ENCODE data around the gene LAMB3.
A peak's percentile ranks its signal among the peaks of the same experiment; 100 is the strongest.

The LAMB3 gene

DNA sequence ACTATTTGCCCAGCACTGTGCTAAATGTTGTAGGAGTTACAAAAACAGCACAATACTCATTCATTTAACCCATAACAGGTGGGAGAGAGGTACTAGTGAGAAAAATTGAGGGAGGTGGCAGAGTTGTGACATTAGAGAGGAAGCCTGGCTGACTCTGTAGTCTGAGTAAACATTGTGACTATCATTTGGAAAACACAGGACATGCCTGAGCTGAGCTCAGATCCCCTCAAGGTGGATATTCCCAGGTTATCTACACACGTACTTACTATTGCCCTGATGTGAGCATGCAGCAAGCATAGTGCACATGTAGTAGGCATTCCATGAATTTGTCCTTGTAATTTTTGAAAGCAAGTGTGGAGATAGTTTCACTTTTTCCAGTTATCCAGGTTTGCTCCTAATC lies 57.8 kb downstream of the LAMB3 start:
- no peak for DNase-seq

DNA sequence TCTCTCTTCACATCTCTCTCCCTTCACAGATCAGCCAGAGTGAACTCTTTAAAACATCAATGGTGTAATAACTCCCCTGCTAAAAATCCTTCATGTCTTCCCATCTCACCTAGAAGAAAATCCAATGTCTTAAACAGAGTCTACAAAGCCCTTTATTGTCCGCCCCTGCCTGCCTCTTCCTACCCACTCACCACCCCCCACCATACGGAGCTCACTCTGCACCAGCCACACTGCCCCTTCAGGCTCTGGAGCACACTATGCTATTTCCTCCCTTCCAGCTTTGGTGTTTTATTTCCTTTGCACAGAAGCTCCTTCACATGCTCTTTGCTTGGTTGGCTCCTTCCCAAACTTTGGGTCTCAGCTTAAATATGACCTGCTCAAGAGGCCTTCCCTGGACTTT lies 58.5 kb downstream of the LAMB3 start:
- DNase-seq: no peak

DNA sequence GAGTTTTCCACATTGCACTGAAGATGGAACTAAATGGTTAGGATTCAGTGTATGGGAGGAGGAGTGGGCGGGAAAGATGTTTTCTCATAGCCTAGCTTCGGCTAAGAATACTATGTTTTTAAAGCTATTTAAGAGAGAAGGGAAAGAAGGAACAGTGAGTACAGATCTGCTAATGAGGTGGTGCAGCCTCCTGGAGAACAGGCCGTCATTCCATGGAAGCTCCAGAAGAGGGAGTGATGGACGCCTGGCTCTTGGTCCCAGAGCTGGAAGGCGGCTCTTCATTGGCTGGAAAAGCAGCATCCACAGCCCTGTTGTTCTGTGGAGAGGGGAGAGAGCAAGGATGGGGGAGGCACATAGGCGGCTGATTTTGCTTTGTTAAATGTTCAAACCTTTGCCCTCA lies 61.8 kb downstream of the LAMB3 start:
- no peak for DNase-seq

DNA sequence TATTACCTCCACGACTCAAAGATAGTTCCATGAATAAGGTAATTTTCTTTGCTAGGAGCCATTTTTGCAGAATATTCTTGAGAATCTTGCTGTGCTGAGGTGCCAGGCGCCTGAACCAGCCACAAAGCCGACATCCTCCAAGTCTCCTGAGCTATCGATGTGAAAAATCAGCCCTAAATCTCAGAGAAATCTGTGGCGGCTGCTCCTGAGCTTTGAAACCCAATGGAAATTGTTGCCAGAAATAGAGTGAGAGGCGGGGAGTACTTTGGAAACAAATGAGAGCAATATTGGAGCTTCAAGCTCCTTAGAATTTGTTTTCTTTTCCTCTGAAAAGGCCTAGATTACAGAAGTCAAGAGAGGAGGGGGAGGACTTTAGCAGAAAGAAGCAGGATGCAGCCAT lies 62.4 kb downstream of the LAMB3 start:
- no peak for DNase-seq

DNA sequence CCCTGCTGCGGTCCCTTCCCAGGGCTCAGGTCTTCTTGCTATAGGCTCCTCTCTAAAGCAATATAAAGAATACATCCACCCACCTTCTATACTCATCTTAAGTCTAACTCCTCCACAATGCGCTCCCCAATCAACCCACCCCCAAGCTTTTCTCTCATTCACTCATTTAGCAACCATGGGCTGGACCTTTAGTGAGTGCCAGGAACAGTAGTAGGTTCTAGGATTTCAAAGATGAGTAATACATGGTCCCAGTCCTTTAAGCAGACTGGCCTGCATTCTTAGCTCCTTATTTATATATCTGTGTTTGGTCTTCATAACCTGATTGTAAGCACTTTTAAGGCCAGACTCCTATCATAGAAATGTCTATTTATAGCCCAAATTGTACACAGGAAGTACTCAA lies 62.8 kb downstream of the LAMB3 start:
- no peak for DNase-seq

DNA sequence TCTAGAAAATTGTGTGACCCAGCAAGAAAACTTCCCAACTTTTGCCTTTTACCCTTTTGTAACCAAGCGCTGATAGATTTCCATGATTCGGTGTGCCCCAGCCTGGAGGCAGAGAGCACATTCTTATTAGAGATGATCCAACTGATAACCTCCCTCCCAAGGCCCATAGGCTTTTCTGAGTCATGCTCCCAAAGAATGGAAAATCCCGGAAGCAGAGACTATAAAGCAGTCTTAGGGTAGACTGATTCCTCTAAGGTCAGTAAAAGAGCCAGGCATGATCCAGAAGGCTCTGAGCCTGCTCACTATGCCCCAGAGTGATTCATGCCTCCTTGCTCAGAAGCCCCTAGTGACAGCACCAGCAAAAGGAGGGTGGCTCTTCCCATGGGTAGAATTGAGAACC lies 64.4 kb downstream of the LAMB3 start:
- DNase-seq: no peak

DNA sequence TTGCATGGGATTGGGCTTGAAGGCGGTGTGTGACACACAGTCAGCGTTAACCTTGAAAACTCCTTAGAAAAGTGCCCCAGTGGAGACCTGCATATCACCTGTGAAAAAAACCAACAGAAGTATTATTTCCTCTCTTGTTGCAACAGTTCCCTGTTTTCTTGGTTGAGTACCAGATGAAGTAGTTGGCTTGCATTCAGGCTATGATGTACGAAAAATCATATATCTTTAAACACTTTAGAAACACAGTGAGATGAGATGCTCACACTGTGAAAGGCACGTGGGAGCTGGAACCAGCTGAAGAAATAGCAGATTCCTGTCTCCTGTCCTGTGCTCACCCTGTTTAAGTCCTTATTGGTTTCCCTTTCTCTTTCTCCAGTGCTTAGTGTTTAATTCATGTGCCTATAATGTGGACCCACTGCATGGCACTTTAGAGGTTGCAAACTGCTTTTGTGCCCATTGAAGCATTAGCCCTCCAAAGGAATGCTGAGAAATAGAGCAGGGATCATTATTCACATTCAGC lies 65.9 kb downstream of the LAMB3 start:
- DNase-seq: no peak

DNA sequence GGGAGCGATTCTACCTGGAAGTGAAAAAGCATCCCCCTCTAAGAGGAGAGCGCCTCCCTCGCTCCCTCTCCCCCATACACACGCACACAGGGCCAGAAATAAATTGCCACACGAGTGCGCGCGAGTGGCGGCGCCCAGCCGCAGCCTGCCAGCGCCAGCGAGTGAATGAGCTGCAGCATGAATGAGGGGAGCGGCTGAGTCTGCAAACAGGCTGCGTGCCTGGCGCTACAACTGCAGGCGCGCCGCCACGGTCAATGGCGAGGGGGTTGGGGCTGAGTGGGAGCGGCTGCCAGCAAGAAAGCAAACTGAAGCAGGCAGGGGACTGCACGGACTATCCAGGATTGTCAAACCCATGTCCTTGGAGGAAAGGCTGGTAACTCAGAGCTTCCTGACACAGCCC lies 66.6 kb downstream of the LAMB3 start:
- DNase-seq: no peak

DNA sequence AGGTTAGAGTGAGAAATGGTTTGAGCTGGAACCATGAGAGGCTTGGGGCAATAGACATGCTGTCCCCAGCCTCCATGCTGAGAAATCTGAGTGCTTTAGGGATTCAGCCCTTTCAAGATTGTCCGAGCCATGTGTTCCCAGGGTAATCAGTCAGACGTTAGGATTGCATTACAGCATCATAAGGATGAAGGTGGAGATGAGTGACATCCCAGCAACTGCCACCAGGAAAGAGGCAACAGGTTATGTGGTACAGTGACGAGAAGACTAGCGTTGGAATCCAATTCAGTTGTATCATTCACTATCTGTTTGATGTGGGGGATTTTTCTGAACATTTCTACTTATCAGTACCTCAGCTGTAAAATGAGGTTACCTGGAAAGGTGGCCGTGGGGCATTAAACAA lies 67.0 kb downstream of the LAMB3 start:
- no peak for DNase-seq

DNA sequence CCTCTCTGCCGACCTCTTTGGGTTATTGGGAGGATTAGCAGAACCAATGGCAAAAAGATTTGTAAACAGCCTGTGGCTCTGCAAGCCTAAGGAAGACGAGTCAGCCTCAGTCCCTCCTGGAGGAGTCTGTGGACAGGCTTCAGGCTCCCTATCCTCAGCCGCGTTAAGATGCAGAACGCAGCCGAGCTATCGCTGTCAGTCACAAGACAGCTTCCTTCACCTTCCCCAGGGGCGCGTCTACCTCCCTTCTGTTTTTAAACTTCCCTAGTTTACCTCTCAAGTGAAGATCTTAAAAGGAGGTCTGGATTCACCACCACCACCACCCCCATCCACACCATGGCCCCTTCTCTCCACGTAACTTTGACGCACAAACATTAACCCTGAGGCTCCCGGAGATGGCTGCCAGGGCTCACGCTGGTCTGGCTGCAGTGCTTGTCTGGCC lies 68.0 kb downstream of the LAMB3 start:
- DNase-seq: no peak

DNA sequence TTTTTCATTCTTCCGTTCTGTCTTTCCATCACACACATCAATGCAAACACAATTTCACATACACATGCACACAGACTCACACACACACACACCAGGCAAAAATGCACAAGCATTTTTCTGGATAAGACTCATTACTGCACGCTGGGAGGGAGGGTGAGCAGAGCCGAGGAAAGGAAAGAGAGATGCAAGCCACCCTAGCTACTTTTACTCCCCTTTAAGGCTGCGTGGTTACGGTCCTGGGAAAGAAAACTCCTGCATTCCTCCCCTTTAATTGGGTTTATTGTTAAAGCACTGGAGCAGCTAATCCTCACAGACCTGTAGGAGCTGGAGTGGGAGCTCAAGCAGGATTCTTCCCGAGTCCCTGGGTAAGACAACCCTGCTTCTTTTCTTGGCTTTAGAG lies 68.8 kb downstream of the LAMB3 start, which contains the start of gene CAMK1G:
Gene CAMK1G, plus strand, starts transcription at position 307 of the 400 bp plus-strand sequence. CDS start 11,270 bp downstream, outside the sequence.
- DNase-seq: no peak

DNA sequence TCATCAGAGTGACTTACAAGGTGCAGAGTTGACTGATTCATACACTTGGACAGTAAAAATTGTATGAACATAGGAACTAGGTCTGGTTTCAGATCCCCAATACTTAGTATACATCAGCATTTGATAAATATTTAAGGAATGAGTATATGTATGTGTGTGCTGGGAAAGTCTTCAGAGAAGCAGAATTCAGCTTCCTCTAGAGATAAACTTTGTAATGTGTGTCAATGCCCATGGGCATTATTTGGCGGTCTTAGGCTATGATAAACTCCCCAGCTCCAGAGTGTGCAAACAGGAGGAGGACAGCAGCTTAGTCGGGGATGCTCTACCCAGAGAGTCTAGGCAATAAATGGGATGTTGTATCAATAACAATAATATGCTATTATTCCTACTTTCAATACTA lies 71.6 kb downstream of the LAMB3 start:
- no peak for DNase-seq

DNA sequence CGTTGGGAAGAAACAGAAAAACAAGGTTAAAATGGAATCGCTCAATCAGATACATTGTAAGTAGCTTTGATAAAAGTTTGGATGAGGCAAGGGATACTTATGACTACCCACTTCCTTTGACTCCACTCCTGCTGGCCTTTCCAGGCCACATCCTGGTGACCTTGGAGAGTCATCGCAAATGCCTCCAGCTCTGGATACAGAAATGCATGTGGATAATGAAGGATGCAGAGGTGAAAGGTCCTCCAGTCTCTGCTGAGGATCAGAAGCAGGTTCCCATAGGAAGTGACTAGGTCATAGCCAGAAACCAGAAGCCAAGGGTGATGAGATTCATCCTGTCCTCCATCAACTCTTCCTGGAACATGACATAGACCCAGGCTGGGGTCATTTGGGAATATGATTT lies 74.9 kb downstream of the LAMB3 start:
- DNase-seq: no peak

DNA sequence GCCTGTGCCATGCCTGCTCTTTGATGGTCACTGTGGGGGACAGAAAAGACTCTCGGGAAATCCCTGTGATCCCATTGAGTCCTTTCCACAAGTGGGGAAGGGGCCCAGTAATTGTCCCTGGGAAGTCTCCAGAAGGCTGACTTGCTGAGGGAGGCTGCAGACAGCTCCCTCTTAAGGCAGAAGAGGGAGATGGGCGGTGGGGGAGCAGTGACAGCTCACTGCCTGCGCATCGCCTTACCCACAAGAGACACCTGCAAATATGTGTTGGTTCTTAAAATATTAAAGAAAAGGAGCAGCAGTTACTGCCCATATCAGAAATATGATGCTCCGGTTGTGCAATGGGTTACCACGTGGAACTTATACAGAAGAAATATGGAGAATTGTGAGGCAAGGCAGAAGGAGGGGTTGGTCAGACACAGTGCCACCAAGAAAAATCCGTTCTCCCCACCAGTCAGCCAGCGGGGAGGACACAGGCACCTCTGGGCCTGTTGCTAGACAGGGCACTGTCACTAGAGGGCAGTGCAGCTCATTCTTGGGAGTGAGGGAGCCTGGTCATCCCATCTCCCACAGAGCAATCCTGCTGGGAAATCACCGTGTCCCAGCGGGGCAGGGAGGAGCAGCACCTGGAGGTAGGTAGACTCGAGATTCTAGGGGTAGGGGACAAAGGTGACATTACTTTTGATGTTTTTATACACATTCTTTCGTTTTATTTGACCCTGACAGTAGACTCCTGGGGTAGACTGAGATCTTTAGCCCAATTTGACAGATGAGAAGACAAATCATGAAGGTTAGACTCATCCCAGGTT lies 75.6 kb downstream of the LAMB3 start:
- DNase-seq: peak; percentile 17

DNA sequence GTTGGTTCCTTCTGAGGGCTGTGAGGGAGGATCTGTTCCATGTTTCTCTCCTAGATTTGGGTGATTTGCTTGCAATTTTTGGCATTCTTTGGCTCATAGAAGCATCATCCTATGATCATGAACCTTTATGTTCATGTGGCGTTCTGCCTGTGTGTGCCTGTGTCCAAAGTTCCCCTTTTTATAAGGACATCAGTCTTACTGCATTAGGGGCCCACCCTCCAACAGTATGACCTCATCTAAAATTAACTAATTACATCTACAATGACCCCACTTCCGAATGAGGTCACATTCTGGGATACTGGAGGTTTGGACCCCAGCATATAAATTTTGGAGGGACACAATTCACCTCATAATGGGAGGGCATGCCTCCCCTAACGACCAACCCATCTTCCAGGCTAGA lies 81.5 kb downstream of the LAMB3 start:
- DNase-seq: no peak

DNA sequence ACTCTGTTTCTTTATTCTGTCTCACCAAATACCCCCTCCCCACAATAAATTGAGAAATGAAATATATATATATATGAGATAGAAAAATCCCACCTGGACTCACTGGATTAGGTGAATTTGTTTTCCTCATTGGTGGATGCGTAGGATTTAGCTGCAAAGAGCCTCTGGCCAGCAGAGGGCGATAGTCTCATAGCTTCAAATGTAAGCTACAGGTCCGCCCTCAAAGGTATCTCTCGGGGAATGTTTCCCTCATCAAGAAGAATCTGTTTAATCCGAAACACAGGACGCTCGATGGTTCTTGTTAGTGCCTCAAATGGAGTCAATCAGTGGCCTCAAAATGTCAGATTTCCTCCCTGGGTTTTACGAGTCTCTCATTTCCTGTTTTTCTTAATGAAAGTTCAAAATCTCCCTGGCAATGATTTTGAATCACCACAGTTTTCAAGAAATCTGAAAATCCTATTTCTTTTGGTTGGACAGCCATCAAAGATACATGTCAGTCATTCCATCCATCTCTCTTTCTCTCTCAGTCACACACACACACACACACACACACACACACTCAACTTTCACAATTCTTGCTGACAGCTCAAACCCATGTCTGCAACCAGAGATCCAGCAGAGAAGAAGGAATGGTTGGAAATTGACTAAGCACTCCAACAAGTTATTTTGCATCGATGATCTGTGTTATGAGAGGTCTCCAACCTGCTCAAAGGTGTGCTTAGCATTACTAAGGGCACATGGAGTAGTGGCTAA lies 82.6 kb downstream of the LAMB3 start:
- DNase-seq: peak; percentile 39

DNA sequence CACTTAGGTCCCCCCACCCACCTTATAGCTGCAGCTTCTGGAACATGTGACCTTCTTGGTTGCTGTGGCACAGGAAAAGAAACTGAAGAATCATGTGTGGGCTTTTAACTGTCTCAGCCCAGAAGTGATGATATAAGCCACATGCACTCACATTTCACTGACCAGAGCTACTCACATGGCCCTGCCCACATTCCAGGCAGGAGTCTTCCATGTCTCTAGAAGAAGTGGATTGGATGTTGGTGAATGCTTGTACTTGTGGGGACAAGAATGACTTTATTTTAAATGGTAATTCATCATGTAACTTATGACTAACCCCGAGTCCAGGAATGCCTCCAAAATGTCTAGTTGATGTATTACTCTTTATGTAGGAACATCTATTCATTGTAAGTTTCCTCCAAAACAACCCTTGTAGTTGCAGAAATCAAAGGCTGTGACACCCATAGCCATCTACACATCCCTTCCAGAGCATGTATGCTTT lies 84.5 kb downstream of the LAMB3 start:
- DNase-seq: no peak

DNA sequence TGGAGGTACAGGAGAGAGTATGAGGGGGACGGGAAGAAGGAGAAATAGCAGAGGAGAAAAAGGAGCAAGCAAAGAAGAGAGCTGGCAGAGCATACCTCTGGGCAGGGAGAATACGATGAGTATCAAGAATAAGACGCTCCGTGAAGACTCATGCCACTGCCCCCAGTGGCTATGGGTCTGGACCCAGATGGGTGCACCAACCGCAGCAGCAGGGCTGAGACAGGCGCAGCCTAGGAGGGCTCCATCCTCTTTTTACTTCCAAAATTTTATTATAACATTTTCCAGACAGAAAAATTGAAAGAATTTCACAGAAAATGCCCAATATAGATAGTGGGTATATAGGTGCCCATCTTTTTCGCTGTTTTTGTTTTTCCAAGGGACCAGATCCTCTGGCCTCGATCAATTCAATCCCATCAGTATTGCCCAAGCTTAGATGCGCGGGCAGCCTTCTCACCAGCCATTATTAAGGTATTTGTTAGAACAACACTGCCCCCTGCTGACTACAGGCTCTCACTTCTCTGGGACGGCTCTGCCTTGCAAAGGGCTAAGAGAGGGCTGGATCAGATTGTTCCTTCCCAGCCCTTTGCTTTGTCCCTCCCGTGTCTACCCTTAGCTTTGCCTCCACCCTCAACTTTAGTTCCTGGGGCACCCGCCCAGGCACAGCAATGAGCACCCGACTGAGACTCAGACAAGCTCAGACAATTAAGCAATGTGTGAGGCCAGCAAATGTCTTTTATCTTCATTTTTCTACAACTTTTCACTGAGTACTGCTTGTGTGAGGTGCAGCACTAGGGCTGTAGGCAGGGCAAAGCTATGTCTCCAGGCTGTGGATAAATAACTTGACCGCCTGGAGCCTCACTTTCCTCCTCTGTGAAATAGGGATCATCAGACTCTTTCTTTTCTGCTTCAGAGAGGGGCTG lies 86.2 kb downstream of the LAMB3 start:
- peak; percentile 66 for DNase-seq
